DLD1 (cell line): ENCODE data around the gene ASPHD2.
"Not testable (repeated sequence)": the region's sequence is repeated elsewhere in the genome, so short reads cannot be mapped to it uniquely, and the experiment has no call there.

Experiments used
- in situ Hi-C: cut with HindIII; loops from 2 replicates; pipeline ENCODE4 v1.10.0; 2017; ENCODE audit warnings: low sequenced_read_pairs

Gene ASPHD2, protein sequence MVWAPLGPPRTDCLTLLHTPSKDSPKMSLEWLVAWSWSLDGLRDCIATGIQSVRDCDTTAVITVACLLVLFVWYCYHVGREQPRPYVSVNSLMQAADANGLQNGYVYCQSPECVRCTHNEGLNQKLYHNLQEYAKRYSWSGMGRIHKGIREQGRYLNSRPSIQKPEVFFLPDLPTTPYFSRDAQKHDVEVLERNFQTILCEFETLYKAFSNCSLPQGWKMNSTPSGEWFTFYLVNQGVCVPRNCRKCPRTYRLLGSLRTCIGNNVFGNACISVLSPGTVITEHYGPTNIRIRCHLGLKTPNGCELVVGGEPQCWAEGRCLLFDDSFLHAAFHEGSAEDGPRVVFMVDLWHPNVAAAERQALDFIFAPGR

GRCh38 chr22:26428515-26429457 is at the start of gene ASPHD2:
ASPHD2 (plus strand) TSS chr22:26429260; CDS start chr22:26433616, 4,356 bp downstream.
- in situ Hi-C loops = no loop called here

DNA sequence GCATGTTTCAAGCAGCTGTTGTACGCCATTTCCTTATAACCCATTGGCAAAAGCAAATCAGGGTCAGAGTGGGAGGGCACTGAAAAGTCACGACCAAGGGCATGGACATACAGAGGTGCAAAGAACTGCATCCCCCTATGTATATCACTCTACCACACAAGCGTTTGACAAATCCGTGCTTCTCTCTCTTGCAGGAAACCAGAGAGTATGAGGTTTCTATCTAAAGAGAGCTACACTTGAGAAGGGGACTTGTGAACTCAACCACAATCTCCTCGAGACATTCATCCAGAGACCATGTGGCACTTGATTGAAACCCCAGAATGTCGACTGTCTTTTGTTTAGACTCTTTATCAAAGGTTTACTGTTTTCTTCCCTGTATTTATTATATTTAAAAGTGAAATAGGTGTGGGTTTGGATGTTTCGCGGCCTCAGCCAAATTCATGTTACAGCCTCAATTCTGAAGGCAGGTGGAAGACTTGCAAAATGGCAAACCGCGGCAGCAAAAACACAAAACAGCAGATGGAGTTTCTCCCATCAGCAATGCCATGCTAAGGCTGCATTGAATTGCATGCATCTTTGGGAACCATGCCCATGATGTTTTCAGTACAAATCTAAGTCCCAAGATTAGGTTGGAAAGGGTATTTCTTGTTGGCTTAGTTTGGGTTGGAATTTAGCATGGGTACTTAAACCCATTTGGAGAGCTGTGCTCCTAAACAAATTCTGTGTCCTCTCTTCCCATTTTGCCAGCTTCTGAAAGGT is 48.8 kb upstream of the ASPHD2 start:
- in situ Hi-C loops = no loop called here

DNA sequence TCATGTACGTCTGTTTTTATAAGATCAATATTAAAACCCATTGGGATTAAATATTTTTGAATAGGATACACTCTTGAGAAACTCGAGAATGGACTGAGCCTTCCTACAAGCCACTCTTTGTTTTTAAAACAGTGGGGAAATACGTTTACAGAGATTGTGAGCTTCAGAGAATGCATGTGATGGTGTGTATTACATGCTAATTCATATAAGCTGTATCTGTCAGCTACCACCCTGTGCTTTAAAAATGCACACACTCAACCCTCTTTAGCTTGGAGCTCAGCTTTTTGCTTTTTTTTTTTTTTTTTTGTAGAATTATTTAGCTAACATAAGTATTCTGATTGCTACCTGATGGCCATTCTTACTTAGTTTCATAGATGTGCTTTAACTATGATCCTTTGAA is 46.3 kb upstream of the ASPHD2 start:
- in situ Hi-C loops = no loop called here

GRCh38 chr22:26383968-26384556 is 45.0 kb upstream of the ASPHD2 start:
- in situ Hi-C loops = no loop called here

- in situ Hi-C loops = no loop called here
Measured at GRCh38 chr22:26385164-26385563, 43.9 kb upstream of the ASPHD2 start.

- in situ Hi-C loops = no loop called here
Measured at GRCh38 chr22:26389125-26389524, 39.9 kb upstream of the ASPHD2 start.

DNA sequence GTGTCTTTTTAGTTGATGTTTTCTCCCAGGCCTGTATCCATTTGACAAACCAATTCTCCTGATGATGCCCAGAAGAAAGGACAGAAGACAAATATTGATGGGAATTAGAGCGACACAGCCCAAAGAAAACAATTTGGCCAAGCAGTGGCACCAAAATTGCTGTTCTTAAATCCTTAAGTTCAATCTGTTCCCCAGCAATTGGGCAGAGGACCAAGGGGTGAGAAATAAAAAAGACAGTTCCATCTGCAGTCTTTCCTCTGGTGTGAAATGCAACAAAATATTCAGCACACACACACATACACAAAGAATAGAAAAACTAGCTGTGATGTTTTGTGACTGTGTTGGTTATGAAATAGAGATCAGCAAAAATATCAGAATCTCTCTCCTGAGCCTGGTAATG is 38.0 kb upstream of the ASPHD2 start:
- in situ Hi-C loops = loop anchor here (10.0 kb wide), 1 partner anchor 74 kb away; no protein-coding TSS in a partner anchor

DNA sequence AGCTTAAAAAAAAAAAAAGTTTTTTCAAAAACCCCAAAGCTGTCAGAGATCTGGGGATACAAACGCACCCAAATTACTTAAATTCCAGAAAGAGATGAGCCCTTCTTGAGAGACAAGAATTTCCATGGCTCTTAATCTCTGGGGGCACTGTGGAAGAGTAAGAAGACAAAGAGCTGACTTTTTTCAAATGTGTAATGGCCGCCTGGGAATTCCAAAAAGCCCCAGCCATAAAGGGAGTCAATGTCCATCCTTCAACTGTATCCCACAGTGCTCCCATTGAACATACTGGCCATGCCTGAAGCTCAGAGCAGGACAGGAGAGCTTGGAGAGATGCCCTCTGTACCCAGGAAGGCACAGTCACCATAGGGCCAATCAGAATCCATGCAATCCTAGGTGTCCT is 37.4 kb upstream of the ASPHD2 start:
- in situ Hi-C loops = loop anchor here (10.0 kb wide), 1 partner anchor 73 kb away; no protein-coding TSS in a partner anchor

DNA sequence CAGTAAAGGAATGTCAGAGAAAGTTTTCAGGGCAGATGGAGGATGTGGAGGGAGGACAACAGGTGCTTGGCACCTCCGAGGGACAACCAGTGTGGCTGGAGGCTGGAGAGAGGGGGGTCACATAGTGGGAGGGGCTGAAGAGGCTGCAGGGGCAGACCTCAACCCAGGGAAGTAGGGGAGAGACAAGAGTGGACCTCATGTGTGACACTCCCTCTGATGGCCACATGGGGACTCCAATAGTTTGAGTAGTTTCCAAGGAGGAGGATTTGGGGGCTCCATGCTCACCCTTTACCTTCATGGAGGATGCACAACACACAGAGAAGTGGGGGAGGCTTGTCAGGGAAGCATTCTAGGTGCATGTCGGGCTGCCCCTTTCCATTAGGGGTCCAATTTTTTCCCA is 35.1 kb upstream of the ASPHD2 start:
- in situ Hi-C loops = loop anchor here (10.0 kb wide), 1 partner anchor 71 kb away; no protein-coding TSS in a partner anchor

- in situ Hi-C loops = loop anchor here (10.0 kb wide), 1 partner anchor 70 kb away; no protein-coding TSS in a partner anchor
Measured at GRCh38 chr22:26394777-26395176, 34.3 kb upstream of the ASPHD2 start.

- in situ Hi-C loops = loop anchor here (10.0 kb wide), 1 partner anchor 69 kb away; no protein-coding TSS in a partner anchor
Measured at GRCh38 chr22:26395926-26396325, 33.1 kb upstream of the ASPHD2 start.

DNA sequence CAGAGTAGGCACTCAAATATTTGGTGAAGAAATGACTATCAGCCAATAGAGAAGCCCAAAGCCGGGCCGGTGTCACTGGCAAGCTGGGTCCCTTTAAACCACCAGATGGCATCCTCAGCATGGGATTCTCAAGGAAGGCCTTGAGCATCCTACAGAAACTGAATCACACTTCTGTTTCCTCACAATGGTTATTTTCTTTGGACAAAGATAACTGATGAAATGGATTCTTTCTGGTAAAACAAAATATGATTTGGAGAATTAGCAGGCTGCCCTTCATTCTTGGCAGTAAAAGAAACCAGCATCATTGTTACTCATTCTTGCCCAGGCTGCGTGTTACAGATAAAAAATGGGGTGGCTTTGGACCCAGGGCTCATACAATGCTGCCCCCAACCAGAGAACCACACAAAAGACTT is 30.3 kb upstream of the ASPHD2 start:
- in situ Hi-C loops = loop anchor here (10.0 kb wide), 1 partner anchor 66 kb away; no protein-coding TSS in a partner anchor

GRCh38 chr22:26399289-26399688 is 29.8 kb upstream of the ASPHD2 start:
- in situ Hi-C loops = loop anchor here (10.0 kb wide), 1 partner anchor 66 kb away; no protein-coding TSS in a partner anchor

- in situ Hi-C loops = no loop called here
Measured at GRCh38 chr22:26401726-26402125, 27.3 kb upstream of the ASPHD2 start.

DNA sequence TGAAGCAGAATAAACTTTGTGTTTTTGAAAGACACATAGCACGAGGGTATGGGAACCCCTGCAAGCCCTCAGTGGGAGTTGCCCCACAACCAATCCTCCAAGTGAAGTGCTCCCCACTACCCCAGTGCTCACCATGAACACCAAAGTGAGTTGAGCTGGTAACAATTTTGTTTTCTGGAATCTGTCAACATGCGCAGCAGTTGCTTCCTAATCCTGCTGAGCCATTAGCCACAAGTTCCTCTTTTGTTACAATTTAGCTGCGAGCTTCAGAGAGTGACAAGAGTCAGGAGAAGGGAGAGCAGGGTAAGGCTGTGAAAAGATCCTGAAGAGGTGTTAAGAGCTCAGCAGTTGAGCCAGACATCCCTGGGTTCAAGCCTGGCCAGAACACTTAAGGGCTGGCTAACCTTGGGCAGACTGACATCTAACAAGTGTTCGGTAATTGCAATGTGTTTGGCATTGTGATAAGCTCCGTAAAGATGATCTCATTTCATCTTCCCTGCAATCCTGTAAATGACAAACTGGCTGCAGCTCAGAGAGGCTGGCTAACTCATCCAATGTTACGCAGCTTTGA is 24.1 kb upstream of the ASPHD2 start:
- in situ Hi-C loops = no loop called here

- in situ Hi-C loops = no loop called here
Measured at GRCh38 chr22:26406118-26406517, 22.9 kb upstream of the ASPHD2 start.

GRCh38 chr22:26408562-26409220 is 20.4 kb upstream of the ASPHD2 start:
- in situ Hi-C loops = not testable (repeated sequence)

DNA sequence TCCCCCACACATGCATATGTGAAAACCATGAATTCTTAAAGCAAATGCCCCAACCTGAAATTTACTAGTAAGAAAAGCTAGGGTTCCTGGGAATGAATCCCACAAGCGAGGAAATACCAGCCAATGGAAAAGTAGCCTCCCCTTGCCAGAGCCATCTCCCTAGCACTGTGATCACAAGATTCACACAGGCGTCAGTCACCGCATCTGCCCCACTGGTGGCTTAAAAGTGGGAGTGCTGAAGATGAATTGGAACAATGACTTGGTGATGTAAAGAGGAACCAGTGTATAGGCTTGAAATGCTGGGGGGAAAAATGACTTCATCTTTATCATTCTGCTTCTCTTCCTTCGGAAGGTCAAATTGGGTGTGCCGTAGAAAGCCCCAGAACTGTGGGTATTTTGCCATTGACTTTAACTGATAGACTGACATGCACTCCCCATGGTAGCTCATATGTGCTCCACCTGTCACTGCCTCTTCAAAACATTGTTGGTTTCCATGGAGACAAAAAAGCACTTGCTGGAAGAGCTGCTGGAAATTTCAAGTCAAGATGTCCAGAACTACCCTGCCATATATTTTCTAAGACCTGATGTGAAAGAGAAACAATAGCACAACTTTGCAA is 19.2 kb upstream of the ASPHD2 start:
- in situ Hi-C loops = no loop called here

GRCh38 chr22:26410386-26410785 is 18.7 kb upstream of the ASPHD2 start:
- in situ Hi-C loops = no loop called here
